Ovary (tissue), 3 donors: ENCODE data around the gene OR2T8.

Experiments
- CTCF ChIP-seq, 3 donors: fragments of 450-650 bp in 2 of 3; fragments of 200-600 bp in 1 of 3; IDR thresholded peaks; one replicate each; pipeline versions ENCODE4 v1.5.1 to v1.8.0; 2016 to 2022; ENCODE audit warnings: antibody characterized with exemption in 3 of 3, mild to moderate bottlenecking in 1 of 3
- EP300 ChIP-seq: sonication (generic); formaldehyde crosslinking; IDR thresholded peaks from one replicate; pipeline ENCODE4 v1.6.1; 2017; ENCODE audit warnings: antibody characterized with exemption
- POLR2A ChIP-seq: fragments of 450-650 bp; IDR thresholded peaks from one replicate; pipeline ENCODE4 v1.6.1; 2017; ENCODE audit warnings: antibody characterized with exemption, mild to moderate bottlenecking, moderate library complexity
- donor health status: DM: no; HTN: no; CAD: no.

DNA sequence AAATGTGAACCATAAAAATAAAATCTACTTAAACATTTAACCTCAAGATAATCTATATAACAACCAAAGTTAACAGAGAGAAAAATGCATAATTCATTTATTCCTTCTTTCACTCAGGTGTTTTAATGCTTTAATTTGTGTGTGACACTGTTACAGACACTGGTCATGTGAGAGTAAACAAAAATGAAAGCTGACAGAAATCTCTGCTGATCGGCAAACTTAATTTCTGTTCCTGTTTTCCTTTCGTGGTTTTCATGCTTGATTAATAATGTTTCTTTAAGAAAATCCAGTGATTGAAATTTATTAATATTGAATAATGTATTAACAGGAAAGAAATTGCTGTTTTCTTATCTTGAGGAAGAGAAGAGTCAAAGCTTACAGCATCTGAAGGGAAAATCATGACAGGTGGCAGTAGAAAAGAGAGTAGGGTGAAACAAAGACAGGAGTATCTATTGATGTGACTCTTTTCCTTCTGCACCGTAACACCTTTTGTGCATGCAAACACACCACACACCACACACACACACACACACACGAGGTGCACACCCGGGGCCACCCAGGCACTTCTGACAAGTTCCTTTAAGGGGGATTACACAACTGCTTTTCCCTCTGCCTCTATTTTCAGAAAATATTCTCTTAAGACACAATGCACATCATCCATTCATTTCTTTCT lies 46.6 kb downstream of the OR2T8 start:
- TF ChIP-seq CTCF (IDR thresholded peaks at IDR 0.05) (no peak), EP300 (no peak), POLR2A (no peak)
